H1 (cell line): ENCODE results near the gene IRX4.

Source experiments
- CHD2 ChIP-seq: IDR thresholded peaks from 2 replicates; pipeline ENCODE4 v1.6.1; 2012; ENCODE audit warnings: low read length, improper control_type of control experiment
- EZH2 ChIP-seq: fragments of 200-600 bp; sonication (generic); IDR thresholded peaks from 2 replicates; pipeline ENCODE4 v1.7.1; 2012; ENCODE audit warnings: low read depth, mild to moderate bottlenecking, moderate library complexity, low read length, inconsistent platforms; ENCODE audit not compliant: severe bottlenecking
- FOSL1 ChIP-seq: IDR thresholded peaks from 2 replicates; pipeline ENCODE4 v1.6.1; 2011; ENCODE audit warnings: mild to moderate bottlenecking, low read depth, low read length, moderate library complexity; ENCODE audit not compliant: insufficient read depth
- JUND ChIP-seq: IDR thresholded peaks from 2 replicates; pipeline ENCODE4 v1.6.1; 2011; ENCODE audit warnings: mild to moderate bottlenecking, improper control_type of control experiment, low read length
- KDM5A ChIP-seq: fragments of 200-600 bp; IDR thresholded peaks from 2 replicates; pipeline ENCODE4 v1.7.1; 2012; ENCODE audit warnings: mild to moderate bottlenecking, low read length, inconsistent platforms, mixed read lengths
- POLR2A ChIP-seq, 2 experiments: IDR thresholded peaks; 1 replicate in 1 of 2; 2 replicates in 1 of 2; pipeline ENCODE4 v1.6.1; 2011; ENCODE audit warnings: low read depth in 2 of 2, low read length in 2 of 2, mild to moderate bottlenecking in 2 of 2; ENCODE audit errors: control extremely low read depth in 1 of 2
- POLR2AphosphoS5 ChIP-seq: IDR thresholded peaks from 2 replicates; pipeline ENCODE4 v1.6.1; 2011; ENCODE audit warnings: low read depth, low read length
- RAD21 ChIP-seq, 2 experiments: IDR thresholded peaks in 1 of 2; conservative IDR thresholded peaks in 1 of 2; 2 replicates each; pipeline ENCODE4 v1.6.1; 2011; ENCODE audit warnings: low read depth in 2 of 2, low read length in 2 of 2, improper control_type of control experiment in 1 of 2, inconsistent platforms in 1 of 2, mild to moderate bottlenecking in 1 of 2, moderate library complexity in 1 of 2
- TAF1 ChIP-seq: IDR thresholded peaks from 2 replicates; pipeline ENCODE4 v1.6.1; 2011; ENCODE audit warnings: mild to moderate bottlenecking, low read depth, low read length
- TAF7 ChIP-seq: optimal IDR thresholded peaks from 2 replicates; pipeline ENCODE3; 2011; ENCODE audit warnings: low read depth, mild to moderate bottlenecking, inconsistent platforms, low read length, moderate library complexity, borderline replicate concordance
- TEAD4 ChIP-seq: IDR thresholded peaks from 2 replicates; pipeline ENCODE4 v1.6.1; 2012; ENCODE audit warnings: low read depth, low read length, inconsistent platforms, mixed read lengths
- USF2 ChIP-seq: IDR thresholded peaks from 2 replicates; pipeline ENCODE4 v1.6.1; 2011; ENCODE audit warnings: low read length, improper control_type of control experiment
- ZNF274 ChIP-seq: IDR thresholded peaks from 2 replicates; pipeline ENCODE4 v1.7.0; 2012; ENCODE audit warnings: low read length, borderline replicate concordance; ENCODE audit errors: extremely low read depth
- TF ChIP-seq, protein P1 (sequence below), 3 experiments: IDR thresholded peaks; 1 replicate in 2 of 3; 2 replicates in 1 of 3; pipeline versions ENCODE4 v1.5.1 to v1.6.1; 2011; ENCODE audit warnings: low read length in 3 of 3, mild to moderate bottlenecking in 3 of 3, inconsistent platforms in 2 of 3, low read depth in 1 of 3, moderate library complexity in 1 of 3; ENCODE audit not compliant: insufficient read depth in 1 of 3; ENCODE audit errors: control extremely low read depth in 1 of 3

- TF ChIP-seq POLR2AphosphoS5 (no peak), POLR2A (IDR thresholded peaks at IDR 0.05; ENCODE audit: control extremely low read depth in 1 of 2, low read depth in 2 of 2, low read length in 2 of 2) (no peak), JUND (no peak), RAD21 (IDR thresholded peaks at IDR 0.05 in 1 of 2, conservative IDR thresholded peaks at IDR 0.05 in 1 of 2; ENCODE audit: low read depth in 2 of 2, low read length in 2 of 2) (no peak), TEAD4 (no peak), TAF7 (no peak), CHD2 (no peak), EZH2 (no peak), TAF1 (no peak), KDM5A (no peak), FOSL1 (no peak), USF2 (no peak), ZNF274 (no peak)
- TF ChIP-seq, protein P1, sequence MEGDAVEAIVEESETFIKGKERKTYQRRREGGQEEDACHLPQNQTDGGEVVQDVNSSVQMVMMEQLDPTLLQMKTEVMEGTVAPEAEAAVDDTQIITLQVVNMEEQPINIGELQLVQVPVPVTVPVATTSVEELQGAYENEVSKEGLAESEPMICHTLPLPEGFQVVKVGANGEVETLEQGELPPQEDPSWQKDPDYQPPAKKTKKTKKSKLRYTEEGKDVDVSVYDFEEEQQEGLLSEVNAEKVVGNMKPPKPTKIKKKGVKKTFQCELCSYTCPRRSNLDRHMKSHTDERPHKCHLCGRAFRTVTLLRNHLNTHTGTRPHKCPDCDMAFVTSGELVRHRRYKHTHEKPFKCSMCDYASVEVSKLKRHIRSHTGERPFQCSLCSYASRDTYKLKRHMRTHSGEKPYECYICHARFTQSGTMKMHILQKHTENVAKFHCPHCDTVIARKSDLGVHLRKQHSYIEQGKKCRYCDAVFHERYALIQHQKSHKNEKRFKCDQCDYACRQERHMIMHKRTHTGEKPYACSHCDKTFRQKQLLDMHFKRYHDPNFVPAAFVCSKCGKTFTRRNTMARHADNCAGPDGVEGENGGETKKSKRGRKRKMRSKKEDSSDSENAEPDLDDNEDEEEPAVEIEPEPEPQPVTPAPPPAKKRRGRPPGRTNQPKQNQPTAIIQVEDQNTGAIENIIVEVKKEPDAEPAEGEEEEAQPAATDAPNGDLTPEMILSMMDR (IDR thresholded peaks at IDR 0.05; ENCODE audit: control extremely low read depth in 1 of 3, insufficient read depth in 1 of 3, low read depth in 1 of 3, low read length in 3 of 3), result no peak
Observed at GRCh38 chr5:1923766-1924165, 41.0 kb upstream of the IRX4 start.
